Measurements from ENCODE around the gene OXSM.

OXSM gene

GRCh38 chr3:25804676-25805075, 14.8 kb downstream of the OXSM start:
- no peaks in the 10 kb centered on the region for H3F3A ChIP-seq (ENCODE audit: insufficient read depth, low read length)
- no peaks in the 10 kb centered on the region for H3K4me1 ChIP-seq (ENCODE audit: low read length)
- no peaks in the 10 kb centered on the region for H4K20me1 ChIP-seq (ENCODE audit: insufficient read depth, low read length)
- no peaks in the 10 kb centered on the region for H3K27me3 ChIP-seq (replicated peaks; ENCODE audit: insufficient read depth, low read length)
- no peaks in the 10 kb centered on the region for H3K9me2 ChIP-seq (replicated peaks; ENCODE audit: insufficient read depth, low read length)
- H3K4me2 ChIP-seq (ENCODE audit: low read depth, low read length): no peak overlapping the region
- no peak overlapping the region for H3K27ac ChIP-seq (ENCODE audit: low read length)
- DNase-seq: no peak
- H3K79me2 ChIP-seq (ENCODE audit: low read length): no peaks in the 10 kb centered on the region
- H3K36me3 ChIP-seq (replicated peaks; ENCODE audit: insufficient read depth, low read length): no peaks in the 10 kb centered on the region
- no peaks in the 10 kb centered on the region for H3K9me3 ChIP-seq (replicated peaks; ENCODE audit: insufficient read depth, low read length)
- no peak overlapping the region for H3K4me3 ChIP-seq (ENCODE audit: low read length)
- no peak overlapping the region for H2AFZ ChIP-seq (ENCODE audit: low read length)
- no peak overlapping the region for H3K9ac ChIP-seq (ENCODE audit: low read length)
- TF ChIP-seq EZH2phosphoT487 (IDR thresholded peaks at IDR 0.05; ENCODE audit: low read length) (no peak), EZH2 (optimal IDR thresholded peaks at IDR 0.05; ENCODE audit: low read depth, low read length) (no peak), CTCF (IDR thresholded peaks at IDR 0.05; ENCODE audit: low read length) (no peak)

- Histone ChIP-seq H3K4me1 (ENCODE audit: low read length) (peaks cover 13% of the 10 kb centered on the region), H3K4me3 (ENCODE audit: low read length) (no peak overlapping the region), H2AFZ (ENCODE audit: low read length) (no peak overlapping the region), H3K36me3 (replicated peaks; ENCODE audit: insufficient read depth, low read length) (no peaks in the 10 kb centered on the region), H3K9me3 (replicated peaks; ENCODE audit: insufficient read depth, low read length) (no peaks in the 10 kb centered on the region), H3K27ac (ENCODE audit: low read length) (no peak overlapping the region), H3K79me2 (ENCODE audit: low read length) (no peaks in the 10 kb centered on the region), H3K9ac (ENCODE audit: low read length) (no peak overlapping the region), H3K27me3 (replicated peaks; ENCODE audit: insufficient read depth, low read length) (no peaks in the 10 kb centered on the region), H3K4me2 (ENCODE audit: low read depth, low read length) (no peak overlapping the region), H3K9me2 (replicated peaks; ENCODE audit: insufficient read depth, low read length) (no peaks in the 10 kb centered on the region), H4K20me1 (ENCODE audit: insufficient read depth, low read length) (no peaks in the 10 kb centered on the region), H3F3A (ENCODE audit: insufficient read depth, low read length) (no peaks in the 10 kb centered on the region)
- TF ChIP-seq CTCF (IDR thresholded peaks at IDR 0.05; ENCODE audit: low read length): no peak
- TF ChIP-seq EZH2phosphoT487 (IDR thresholded peaks at IDR 0.05; ENCODE audit: low read length): no peak
- TF ChIP-seq EZH2 (optimal IDR thresholded peaks at IDR 0.05; ENCODE audit: low read depth, low read length): no peak
- no peak for DNase-seq
Observed at GRCh38 chr3:25812644-25813043, 22.8 kb downstream of the OXSM start.

GRCh38 chr3:25817107-25817506, 27.2 kb downstream of the OXSM start:
- peaks cover 4% of the 10 kb centered on the region; the same call in 1 of the 2 replicates for H3F3A ChIP-seq (ENCODE audit: insufficient read depth, low read length)
- no peaks in the 10 kb centered on the region for H3K27me3 ChIP-seq (replicated peaks; ENCODE audit: insufficient read depth, low read length)
- TF ChIP-seq EZH2phosphoT487 (IDR thresholded peaks at IDR 0.05; ENCODE audit: low read length) (no peak), EZH2 (optimal IDR thresholded peaks at IDR 0.05; ENCODE audit: low read depth, low read length) (no peak), CTCF (IDR thresholded peaks at IDR 0.05; ENCODE audit: low read length) (no peak)
- H3K9ac ChIP-seq (ENCODE audit: low read length): no peak overlapping the region
- peak overlapping the region; percentile 32; the same call in 1 of the 2 replicates for H3K4me2 ChIP-seq (ENCODE audit: low read depth, low read length)
- no peaks in the 10 kb centered on the region for H4K20me1 ChIP-seq (ENCODE audit: insufficient read depth, low read length)
- no peak overlapping the region for H2AFZ ChIP-seq (ENCODE audit: low read length)
- H3K4me3 ChIP-seq (ENCODE audit: low read length): no peak overlapping the region
- peaks cover 34% of the 10 kb centered on the region for H3K4me1 ChIP-seq (ENCODE audit: low read length)
- no peaks in the 10 kb centered on the region for H3K79me2 ChIP-seq (ENCODE audit: low read length)
- DNase-seq: no peak
- no peak overlapping the region for H3K27ac ChIP-seq (ENCODE audit: low read length)
- no peaks in the 10 kb centered on the region for H3K9me2 ChIP-seq (replicated peaks; ENCODE audit: insufficient read depth, low read length)
- H3K36me3 ChIP-seq (replicated peaks; ENCODE audit: insufficient read depth, low read length): no peaks in the 10 kb centered on the region
- no peaks in the 10 kb centered on the region for H3K9me3 ChIP-seq (replicated peaks; ENCODE audit: insufficient read depth, low read length)
